HTERT RPE-1 (cell line): Measurements from ENCODE around the gene TMEM225B.
"Not testable (repeated sequence)": the region's sequence is repeated elsewhere in the genome, so short reads cannot be mapped to it uniquely, and the experiment has no call there.

Experiments
- in situ Hi-C: fragments of 300-500 bp; cut with MboI; formaldehyde crosslinking; loops from 4 replicates; pipeline ENCODE4 v1.14.3; 2020; ENCODE audit warnings: low sequenced_read_pairs

Gene TMEM225B

DNA sequence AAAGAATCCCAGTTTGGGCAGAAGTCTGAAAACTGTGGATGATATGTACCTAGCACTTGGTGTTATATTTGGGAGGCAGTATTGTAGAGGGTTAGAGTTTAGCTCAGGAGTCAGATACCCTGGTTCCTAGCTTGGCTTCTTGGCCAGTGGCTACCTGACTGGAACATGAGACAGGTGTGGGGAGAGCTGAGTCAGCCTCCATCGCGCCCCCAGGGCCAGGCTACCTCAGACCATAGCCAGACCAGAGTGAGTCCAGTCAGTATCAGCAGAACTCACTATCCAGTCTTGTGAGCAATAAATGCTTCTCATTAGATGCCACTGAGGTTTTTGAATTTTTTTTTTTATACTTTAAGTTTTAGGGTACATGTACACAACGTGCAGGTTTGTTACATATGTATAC is 55.7 kb downstream of the TMEM225B start:
- in situ Hi-C loops: no loop called here

DNA sequence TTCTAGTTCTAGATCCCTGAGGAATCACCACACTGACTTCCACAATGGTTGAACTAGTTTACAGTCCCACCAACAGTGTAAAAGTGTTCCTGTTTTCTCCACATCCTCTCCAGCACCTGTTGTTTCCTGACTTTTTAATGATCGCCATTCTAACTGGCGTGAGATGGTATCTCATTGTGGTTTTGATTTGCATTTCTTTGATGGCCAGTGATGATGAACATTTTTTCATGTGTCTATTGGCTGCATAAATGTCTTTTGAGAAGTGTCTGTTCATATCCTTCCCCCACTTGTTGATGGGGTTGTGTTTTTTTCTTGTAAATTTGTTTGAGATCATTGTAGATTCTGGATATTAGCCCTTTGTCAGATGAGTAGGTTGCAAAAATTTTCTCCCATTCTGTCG is 56.6 kb downstream of the TMEM225B start:
- in situ Hi-C loops: not testable (repeated sequence)

DNA sequence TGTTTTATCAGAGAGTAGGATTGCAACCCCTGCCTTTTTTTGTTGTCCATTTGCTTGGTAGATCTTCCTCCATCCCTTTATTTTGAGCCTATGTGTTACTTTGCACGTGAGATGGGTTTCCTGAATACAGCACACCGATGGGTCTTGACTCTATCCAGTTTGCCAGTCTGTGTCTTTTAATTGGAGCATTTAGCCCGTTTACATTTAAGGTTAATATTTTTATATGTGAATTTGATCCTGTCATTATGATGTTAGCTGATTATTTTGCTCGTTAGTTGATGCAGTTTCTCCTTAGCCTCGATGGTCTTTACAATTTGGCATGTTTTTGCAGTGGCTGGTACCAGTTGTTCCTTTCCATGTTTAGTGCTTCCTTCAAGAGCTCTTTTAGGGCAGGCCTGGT is 59.8 kb downstream of the TMEM225B start:
- in situ Hi-C loops: not testable (repeated sequence)
